ENCODE results near the gene GUCA2A.
"Not testable (repeated sequence)": the region's sequence is repeated elsewhere in the genome, so short reads cannot be mapped to it uniquely, and the experiment has no call there.

GUCA2A gene

GRCh38 chr1:42164551-42165420, at the start of gene GUCA2A:
TSS of gene GUCA2A (minus strand) at chr1:42164745. CDS start at chr1:42164712, 33 bp downstream.
- no peak for DNase-seq

DNA sequence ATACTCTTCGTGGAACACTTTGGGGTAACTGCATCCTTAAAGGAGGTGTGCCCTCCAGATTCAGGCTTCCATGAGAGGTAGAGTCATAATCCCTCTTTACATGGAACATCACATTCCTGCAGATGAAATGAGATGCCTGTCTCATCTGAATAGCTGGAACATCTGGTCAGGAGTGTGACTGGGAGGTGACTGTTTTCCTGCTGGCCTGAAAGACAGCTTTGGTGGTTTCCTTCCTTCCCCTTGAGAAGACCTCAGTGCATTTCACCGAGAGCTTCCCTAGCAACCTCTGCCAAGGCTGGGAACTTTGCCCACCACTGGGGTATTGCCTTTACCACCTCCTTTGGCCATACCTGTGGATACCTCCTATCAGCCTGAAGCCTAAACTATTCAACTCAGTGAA, 46.7 kb upstream of the GUCA2A start:
- DNase-seq: no peak

DNA sequence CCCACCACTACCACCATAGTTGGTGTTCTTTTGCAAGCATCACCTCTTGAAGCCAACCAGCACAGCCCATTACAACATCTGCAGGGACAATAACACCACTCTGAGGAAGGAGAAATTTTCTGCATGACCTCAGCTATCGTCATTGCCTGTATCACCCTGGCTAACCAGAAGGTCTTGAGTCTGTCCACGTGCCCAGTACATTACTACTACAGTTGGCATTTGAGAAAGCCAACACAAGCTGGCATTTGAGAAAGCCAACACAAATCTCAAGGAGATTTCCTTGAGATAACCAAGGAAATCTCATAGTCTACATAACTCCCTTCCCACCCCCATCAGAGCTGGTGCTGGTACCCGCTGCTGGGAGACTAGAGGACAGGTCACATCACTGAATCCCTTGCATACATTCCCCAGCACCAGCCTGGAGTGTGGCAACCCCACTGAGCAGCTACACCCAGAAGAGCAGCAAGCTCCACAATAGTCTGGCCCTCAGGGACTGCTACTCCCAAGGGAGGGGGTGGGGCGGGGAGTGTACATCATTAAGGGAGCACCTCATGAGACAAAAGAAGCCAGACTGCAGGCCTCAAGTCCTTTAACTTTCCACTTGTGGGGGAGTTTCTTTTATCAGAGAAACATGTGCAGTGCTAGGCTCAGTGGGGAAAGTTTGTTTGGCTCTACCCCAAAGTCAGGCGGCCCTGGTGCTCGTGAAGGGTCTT, 46.0 kb upstream of the GUCA2A start:
- DNase-seq: no peak

DNA sequence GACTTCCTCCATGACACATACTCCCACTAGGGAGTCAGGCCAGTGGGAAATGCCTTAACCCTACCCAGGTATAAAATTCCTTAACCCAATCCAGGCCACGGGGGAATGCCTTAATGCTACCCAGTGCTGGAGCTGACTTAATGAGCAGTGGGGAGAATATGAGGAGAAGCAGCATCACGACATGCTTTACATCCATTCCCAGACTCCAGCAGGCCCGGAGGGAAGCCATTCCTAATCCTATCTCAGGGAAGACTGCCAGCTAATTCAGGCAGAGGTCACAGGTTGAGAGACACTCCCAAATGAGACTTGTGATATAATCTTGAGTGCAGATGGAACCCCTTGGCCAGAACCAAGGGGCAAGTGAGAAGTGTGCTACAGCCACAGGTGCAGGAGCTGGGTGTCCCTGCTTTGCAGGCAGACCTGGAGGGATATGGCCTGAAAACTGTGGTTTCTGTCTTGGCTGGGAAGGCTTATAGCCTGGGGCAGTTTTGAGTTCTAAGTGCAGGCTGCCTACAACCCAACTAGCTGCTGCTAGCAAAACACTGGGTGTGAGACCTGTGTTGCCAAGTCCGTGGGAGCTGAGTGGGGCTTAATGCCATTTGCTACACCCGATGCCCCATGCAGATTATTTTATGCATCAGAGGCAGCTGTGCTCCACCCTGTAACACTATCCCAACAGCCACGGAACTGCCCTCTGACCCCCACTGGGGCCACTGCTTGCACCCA, 45.1 kb upstream of the GUCA2A start:
- no peak for DNase-seq

DNA sequence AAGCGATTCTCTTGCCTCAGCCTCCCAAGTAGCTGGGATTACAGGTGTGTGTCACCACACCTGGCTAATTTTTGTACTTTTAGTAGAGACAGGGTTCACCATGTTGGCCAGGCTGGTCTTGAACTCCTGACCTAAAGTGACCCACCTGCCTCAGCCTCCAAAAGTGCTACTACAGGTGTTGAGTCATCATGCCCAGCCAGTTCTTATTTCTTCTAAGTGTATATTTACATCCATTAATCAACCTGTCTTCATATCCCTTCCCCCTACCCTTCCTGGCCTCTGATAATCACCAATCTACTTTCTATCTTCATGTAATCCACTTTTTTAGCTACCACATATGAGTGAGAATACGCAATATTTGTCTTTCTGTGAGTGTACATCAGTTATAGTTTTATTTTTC, 42.4 kb upstream of the GUCA2A start:
- not testable (repeated sequence) for DNase-seq

GRCh38 chr1:42206164-42206563, 41.6 kb upstream of the GUCA2A start:
- no peak for DNase-seq

GRCh38 chr1:42201986-42202385, 37.4 kb upstream of the GUCA2A start:
- DNase-seq: no peak

DNA sequence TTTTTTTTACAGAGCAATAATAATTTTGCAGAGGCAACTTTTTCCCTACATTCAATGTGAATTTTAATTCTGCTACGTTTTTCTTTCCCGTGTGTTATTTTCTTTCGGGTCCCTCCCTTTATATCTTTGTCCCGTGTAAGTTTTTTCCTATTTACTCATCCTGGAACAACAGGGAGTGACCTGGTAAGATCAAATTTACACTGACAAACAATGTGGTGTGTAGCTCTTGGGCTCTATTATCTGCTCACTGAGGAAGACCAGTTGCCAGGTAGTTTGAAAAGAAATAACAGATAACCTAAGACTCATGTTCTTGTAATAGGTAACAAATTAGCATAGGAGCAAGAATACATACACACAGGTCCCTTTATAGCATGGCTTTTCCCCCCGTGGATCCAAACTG, 33.7 kb upstream of the GUCA2A start:
- no peak for DNase-seq

DNA sequence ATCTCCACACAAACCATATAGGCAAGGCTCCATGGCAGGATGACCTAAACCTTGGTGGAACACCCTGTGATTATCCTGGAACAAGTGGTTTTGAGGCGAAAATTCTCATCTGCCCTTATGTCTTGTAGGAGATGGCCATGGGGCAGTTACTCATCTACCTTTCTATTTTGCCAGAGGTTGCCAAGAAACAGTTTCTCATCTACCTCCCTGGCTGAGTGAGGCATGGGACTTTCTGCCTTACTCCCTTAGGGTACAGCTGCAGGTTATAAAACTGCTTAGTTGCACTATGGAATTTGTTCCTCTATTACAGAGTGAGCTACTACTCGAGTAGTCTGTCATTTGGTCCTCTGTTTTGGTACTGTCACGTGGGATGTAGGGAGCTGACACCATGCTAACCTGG, 31.3 kb upstream of the GUCA2A start:
- no peak for DNase-seq

- DNase-seq: no peak
Observed at GRCh38 chr1:42192106-42192505, 27.6 kb upstream of the GUCA2A start.

- DNase-seq: no peak
Observed at GRCh38 chr1:42191319-42191718, 26.8 kb upstream of the GUCA2A start.

DNA sequence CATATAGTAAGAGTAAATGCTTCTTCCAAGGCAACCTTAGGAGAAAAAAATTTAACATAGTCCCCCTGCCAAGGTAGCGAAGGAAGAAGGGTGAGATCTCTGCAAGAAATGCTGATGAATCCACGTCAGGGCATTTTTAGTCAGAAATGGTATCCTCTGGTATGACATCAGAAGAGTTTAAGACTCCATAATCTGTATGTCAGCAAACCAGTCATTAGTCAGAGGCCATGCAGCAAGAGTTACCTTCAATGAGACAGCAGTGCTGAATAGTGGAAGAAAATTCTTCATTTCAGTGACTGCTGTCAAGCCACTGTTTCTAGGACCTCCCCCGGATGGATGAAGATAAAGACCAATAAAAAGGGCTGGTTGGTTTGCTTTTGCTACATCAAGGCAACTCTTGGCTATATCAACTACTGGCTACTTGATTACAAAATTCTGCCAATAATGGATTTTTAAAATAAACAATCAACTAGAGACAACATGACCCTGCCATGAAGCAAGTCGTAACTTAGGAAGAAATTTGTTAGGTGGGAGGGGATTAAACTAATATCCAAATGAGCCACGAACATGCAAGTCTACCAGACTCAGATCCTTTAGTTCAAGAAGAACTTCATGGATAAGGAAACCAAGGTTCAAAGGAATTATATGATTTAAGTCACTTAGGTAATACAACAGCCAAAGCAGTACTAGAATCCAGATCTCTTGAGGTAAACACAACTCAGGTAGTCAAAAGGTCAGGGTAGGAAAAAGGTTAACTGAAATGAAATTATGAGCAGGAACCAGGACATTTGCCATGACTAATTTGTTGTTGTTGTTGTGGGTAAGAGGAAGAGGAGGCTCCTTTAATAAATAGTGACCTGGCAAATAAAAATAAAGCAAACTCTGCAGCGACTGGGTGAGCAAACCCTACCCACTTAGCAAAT, 25.6 kb upstream of the GUCA2A start:
- DNase-seq: no peak

GRCh38 chr1:42186152-42186551, 21.6 kb upstream of the GUCA2A start:
- DNase-seq: no peak

- no peak for DNase-seq
Observed at GRCh38 chr1:42184616-42185015, 20.1 kb upstream of the GUCA2A start.

- no peak for DNase-seq
Observed at GRCh38 chr1:42183957-42184268, 19.4 kb upstream of the GUCA2A start.

DNA sequence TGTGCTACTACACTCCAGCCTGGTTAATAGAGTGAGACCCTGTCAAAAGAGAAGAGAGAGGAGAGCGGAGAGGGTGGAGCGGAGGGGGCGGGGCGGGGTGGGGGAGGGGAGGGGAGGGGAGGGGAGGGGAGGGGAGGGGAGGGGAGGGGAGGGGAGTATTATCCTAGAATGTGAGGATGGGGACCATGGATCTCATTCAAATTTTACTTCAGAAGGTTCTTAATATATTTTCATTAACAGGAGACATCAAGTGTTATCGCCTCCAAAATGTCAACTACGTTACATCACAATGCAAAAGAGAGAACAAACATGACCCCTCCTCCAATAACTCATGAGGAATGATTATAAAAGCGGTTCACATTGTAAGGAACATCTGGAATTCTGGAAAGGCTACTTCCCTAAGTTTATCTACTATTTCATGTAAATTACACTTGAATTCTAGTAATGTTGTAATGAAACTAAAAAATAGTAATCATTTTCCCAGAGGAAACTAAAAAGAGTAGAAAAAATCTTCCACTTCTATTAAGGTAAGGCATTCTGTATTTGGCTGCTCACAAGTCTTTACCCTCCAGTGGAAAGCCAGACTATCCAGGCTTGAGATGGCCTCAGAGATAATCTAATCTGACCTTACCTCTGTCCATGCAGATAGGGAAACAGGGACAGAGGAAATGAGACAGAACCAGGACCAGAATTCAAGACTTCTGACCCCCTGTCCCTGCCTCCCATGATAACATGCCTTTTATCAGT, 18.8 kb upstream of the GUCA2A start:
- no peak for DNase-seq

GRCh38 chr1:42181687-42182086, 17.1 kb upstream of the GUCA2A start:
- no peak for DNase-seq

- DNase-seq: no peak
Observed at GRCh38 chr1:42179900-42180329, 15.4 kb upstream of the GUCA2A start.

- DNase-seq: no peak
Observed at GRCh38 chr1:42179275-42179674, 14.7 kb upstream of the GUCA2A start.

- no peak for DNase-seq
Observed at GRCh38 chr1:42178249-42178648, 13.7 kb upstream of the GUCA2A start.

GRCh38 chr1:42177541-42177981, 13.0 kb upstream of the GUCA2A start:
- DNase-seq: peak; percentile 69

Measured in NCI-H1092 (cell line).